ENCODE results near the gene NLE1.
"Not testable (repeated sequence)": the region's sequence is repeated elsewhere in the genome, so short reads cannot be mapped to it uniquely, and the experiment has no call there.

The NLE1 gene

GRCh38 chr17:35141681-35142466 is at the start of gene NLE1:
Gene NLE1 (minus strand): TSS chr17:35142303. CDS start chr17:35142275, 28 bp downstream.
- peak; percentile 83 to 86 for DNase-seq (ENCODE audit: low spot score in 2 of 2)
- ATAC-seq (replicated peaks; ENCODE audit: extremely low read depth, poor library complexity, severe bottlenecking), result peak; percentile 92
- Mint-ChIP-seq H3K4me3 (peak within 1 kb of the TSS; percentile 80), H3K9me3 (no peaks in the 10 kb centered on the region), H3K27ac (ENCODE audit: low read depth) (peak within 1 kb of the TSS; percentile 25), H3K27me3 (no peaks in the 10 kb centered on the region), H3K36me3 (ENCODE audit: insufficient read depth) (peaks cover 19% of the 10 kb centered on the region), H3K4me1 (peaks cover 6% of the 10 kb centered on the region)

- H3K4me1 Mint-ChIP-seq, result peaks cover 30% of the 10 kb centered on the region
- no peak overlapping the region for H3K4me3 Mint-ChIP-seq
- no peaks in the 10 kb centered on the region for H3K9me3 Mint-ChIP-seq
- ATAC-seq (replicated peaks; ENCODE audit: extremely low read depth, poor library complexity, severe bottlenecking), result no peak
- H3K36me3 Mint-ChIP-seq (ENCODE audit: insufficient read depth), result no peaks in the 10 kb centered on the region
- no peaks in the 10 kb centered on the region for H3K27me3 Mint-ChIP-seq
- no peak overlapping the region for H3K27ac Mint-ChIP-seq (ENCODE audit: low read depth)
- no peak for DNase-seq (ENCODE audit: low spot score in 2 of 2)
These were observed 49.0 kb upstream of the NLE1 start for GRCh38 chr17:35191001-35191695.

- ATAC-seq (replicated peaks; ENCODE audit: extremely low read depth, poor library complexity, severe bottlenecking) (no peak), DNase-seq (ENCODE audit: low spot score in 2 of 2) (no peak)
- no peaks in the 10 kb centered on the region for H3K36me3 Mint-ChIP-seq (ENCODE audit: insufficient read depth)
- H3K27me3 Mint-ChIP-seq, result no peaks in the 10 kb centered on the region
- H3K4me1 Mint-ChIP-seq, result peaks cover 38% of the 10 kb centered on the region
- H3K4me3 Mint-ChIP-seq, result no peak overlapping the region
- no peak overlapping the region for H3K27ac Mint-ChIP-seq (ENCODE audit: low read depth)
- no peaks in the 10 kb centered on the region for H3K9me3 Mint-ChIP-seq
These were observed 47.2 kb upstream of the NLE1 start for GRCh38 chr17:35189291-35189690.

GRCh38 chr17:35188111-35188510 is 46.0 kb upstream of the NLE1 start:
- DNase-seq (ENCODE audit: low spot score in 2 of 2) (no peak), ATAC-seq (replicated peaks; ENCODE audit: extremely low read depth, poor library complexity, severe bottlenecking) (no peak)
- Mint-ChIP-seq H3K27ac (ENCODE audit: low read depth) (no peak overlapping the region), H3K9me3 (no peaks in the 10 kb centered on the region), H3K4me3 (peak overlapping the region; percentile 11), H3K27me3 (no peaks in the 10 kb centered on the region), H3K36me3 (ENCODE audit: insufficient read depth) (no peaks in the 10 kb centered on the region), H3K4me1 (peaks cover 45% of the 10 kb centered on the region)

- Mint-ChIP-seq H3K9me3 (no peaks in the 10 kb centered on the region), H3K4me1 (peaks cover 46% of the 10 kb centered on the region), H3K27me3 (no peaks in the 10 kb centered on the region), H3K27ac (ENCODE audit: low read depth) (no peak overlapping the region), H3K36me3 (ENCODE audit: insufficient read depth) (no peaks in the 10 kb centered on the region), H3K4me3 (no peak overlapping the region)
- ATAC-seq (replicated peaks; ENCODE audit: extremely low read depth, poor library complexity, severe bottlenecking), result no peak
- DNase-seq (ENCODE audit: low spot score in 2 of 2), result no peak
These were observed 45.4 kb upstream of the NLE1 start for GRCh38 chr17:35187481-35187880.

- Mint-ChIP-seq H3K27me3 (no peaks in the 10 kb centered on the region), H3K4me3 (no peak overlapping the region), H3K9me3 (no peaks in the 10 kb centered on the region), H3K36me3 (ENCODE audit: insufficient read depth) (peaks cover 2% of the 10 kb centered on the region), H3K27ac (ENCODE audit: low read depth) (no peak overlapping the region), H3K4me1 (peaks cover 47% of the 10 kb centered on the region)
- DNase-seq (ENCODE audit: low spot score in 2 of 2), result no peak
- no peak for ATAC-seq (replicated peaks; ENCODE audit: extremely low read depth, poor library complexity, severe bottlenecking)
These were observed 43.7 kb upstream of the NLE1 start for GRCh38 chr17:35185849-35186248.

GRCh38 chr17:35184274-35184673 is 42.2 kb upstream of the NLE1 start:
- H3K9me3 Mint-ChIP-seq, result no peaks in the 10 kb centered on the region
- no peaks in the 10 kb centered on the region for H3K27me3 Mint-ChIP-seq
- DNase-seq (ENCODE audit: low spot score in 2 of 2), result no peak
- peaks cover 2% of the 10 kb centered on the region for H3K36me3 Mint-ChIP-seq (ENCODE audit: insufficient read depth)
- H3K27ac Mint-ChIP-seq (ENCODE audit: low read depth), result no peak overlapping the region
- no peak overlapping the region for H3K4me3 Mint-ChIP-seq
- ATAC-seq (replicated peaks; ENCODE audit: extremely low read depth, poor library complexity, severe bottlenecking), result no peak
- peaks cover 55% of the 10 kb centered on the region for H3K4me1 Mint-ChIP-seq

- no peaks in the 10 kb centered on the region for H3K9me3 Mint-ChIP-seq
- no peak overlapping the region for H3K27ac Mint-ChIP-seq (ENCODE audit: low read depth)
These were observed 41.2 kb upstream of the NLE1 start for GRCh38 chr17:35183332-35183731.

GRCh38 chr17:35179379-35179778 is 37.3 kb upstream of the NLE1 start:
- not testable (repeated sequence) for H3K9me3 Mint-ChIP-seq

More at GRCh38 chr17:35183332-35183731, 41.2 kb upstream of the NLE1 start:
- DNase-seq (ENCODE audit: low spot score in 2 of 2) (no peak), ATAC-seq (replicated peaks; ENCODE audit: extremely low read depth, poor library complexity, severe bottlenecking) (no peak)
- H3K36me3 Mint-ChIP-seq (ENCODE audit: insufficient read depth), result peaks cover 2% of the 10 kb centered on the region
- H3K4me3 Mint-ChIP-seq, result no peak overlapping the region
- peaks cover 56% of the 10 kb centered on the region for H3K4me1 Mint-ChIP-seq
- H3K27me3 Mint-ChIP-seq, result no peaks in the 10 kb centered on the region

GRCh38 chr17:35176897-35177296 is 34.8 kb upstream of the NLE1 start:
- Mint-ChIP-seq H3K9me3 (no peaks in the 10 kb centered on the region), H3K27ac (ENCODE audit: low read depth) (peak overlapping the region; percentile 97), H3K4me1 (peaks cover 61% of the 10 kb centered on the region), H3K27me3 (no peaks in the 10 kb centered on the region), H3K4me3 (peak overlapping the region; percentile 63), H3K36me3 (ENCODE audit: insufficient read depth) (peaks cover 12% of the 10 kb centered on the region)
- ATAC-seq (replicated peaks; ENCODE audit: extremely low read depth, poor library complexity, severe bottlenecking), result no peak
- no peak for DNase-seq (ENCODE audit: low spot score in 2 of 2)

More at GRCh38 chr17:35179379-35179778, 37.3 kb upstream of the NLE1 start:
- Mint-ChIP-seq H3K36me3 (ENCODE audit: insufficient read depth) (peaks cover 12% of the 10 kb centered on the region), H3K4me1 (peaks cover 68% of the 10 kb centered on the region)
- not testable (repeated sequence) for H3K27ac Mint-ChIP-seq (ENCODE audit: low read depth); ATAC-seq (replicated peaks; ENCODE audit: extremely low read depth, poor library complexity, severe bottlenecking); H3K27me3 Mint-ChIP-seq; H3K4me3 Mint-ChIP-seq; DNase-seq (ENCODE audit: low spot score in 2 of 2)

- Mint-ChIP-seq H3K4me1 (peaks cover 68% of the 10 kb centered on the region), H3K9me3 (no peaks in the 10 kb centered on the region), H3K36me3 (ENCODE audit: insufficient read depth) (peaks cover 10% of the 10 kb centered on the region), H3K27ac (ENCODE audit: low read depth) (peak overlapping the region; percentile 97), H3K4me3 (no peak overlapping the region), H3K27me3 (no peaks in the 10 kb centered on the region)
- ATAC-seq (replicated peaks; ENCODE audit: extremely low read depth, poor library complexity, severe bottlenecking) (no peak), DNase-seq (ENCODE audit: low spot score in 2 of 2) (peak in 1 of 2 donors; percentile 8)
These were observed 33.7 kb upstream of the NLE1 start for GRCh38 chr17:35175638-35176415.

- H3K4me3 Mint-ChIP-seq, result no peak overlapping the region
- H3K27me3 Mint-ChIP-seq, result no peaks in the 10 kb centered on the region
- peaks cover 62% of the 10 kb centered on the region for H3K4me1 Mint-ChIP-seq
- peaks cover 10% of the 10 kb centered on the region for H3K36me3 Mint-ChIP-seq (ENCODE audit: insufficient read depth)
- H3K9me3 Mint-ChIP-seq, result no peaks in the 10 kb centered on the region
- peak overlapping the region; percentile 85 for H3K27ac Mint-ChIP-seq (ENCODE audit: low read depth)
- DNase-seq (ENCODE audit: low spot score in 2 of 2) (no peak), ATAC-seq (replicated peaks; ENCODE audit: extremely low read depth, poor library complexity, severe bottlenecking) (no peak)
These were observed 32.8 kb upstream of the NLE1 start for GRCh38 chr17:35174835-35175334.
